ENCODE measurements around the gene SNORC. TPM values are rescaled to one million over a fixed set of nuclear protein-coding genes. Genes with fewer than 3 reads are reported as not detected.
A peak's percentile ranks its signal among the peaks of the same experiment; 100 is the strongest.

SNORC gene
- total and polyA plus RNA-seq, 2 of the 13 experiments (the other 11 are each of a cell fraction or from before 2014, with no cell fraction given): 59.1 to 86.1 TPM

GRCh38 chr2:232869138-232870017, 686 bp upstream of the SNORC start (continued):
- TF ChIP-seq TFDP2 (CRISPR knock-in tag; IDR thresholded peaks at IDR 0.05) (no peak), MAZ (IDR thresholded peaks at IDR 0.05; ENCODE audit: borderline replicate concordance, low read depth, low read length) (no peak), MAZ (CRISPR knock-in tag; IDR thresholded peaks at IDR 0.05; ENCODE audit: low read depth) (no peak), ZNF570 (CRISPR knock-in tag; IDR thresholded peaks at IDR 0.05; ENCODE audit: borderline replicate concordance) (no peak), KLF16 (CRISPR knock-in tag; IDR thresholded peaks at IDR 0.05) (no peak), ZNF691 (CRISPR knock-in tag; IDR thresholded peaks at IDR 0.05; ENCODE audit: borderline replicate concordance, low read depth) (no peak), KLF15 (CRISPR knock-in tag; IDR thresholded peaks at IDR 0.05; ENCODE audit: borderline replicate concordance) (no peak), ZNF737 (CRISPR knock-in tag; IDR thresholded peaks at IDR 0.05; ENCODE audit: borderline replicate concordance) (no peak), MYC (CRISPR knock-in tag; IDR thresholded peaks at IDR 0.05; ENCODE audit: borderline replicate concordance) (peak; percentile 20; the same call in 1 of the 2 replicates), ZNF280B (CRISPR knock-in tag; IDR thresholded peaks at IDR 0.05; ENCODE audit: borderline replicate concordance) (0 out of 2 replicates have a peak, but pooled peaks have one; percentile 26), ZBTB8A (CRISPR knock-in tag; IDR thresholded peaks at IDR 0.05; ENCODE audit: borderline replicate concordance, low read depth) (no peak), TFAP4 (IDR thresholded peaks at IDR 0.05; ENCODE audit: borderline replicate concordance, low read depth) (no peak), GATAD2A (CRISPR knock-in tag; IDR thresholded peaks at IDR 0.05) (no peak), ZNF891 (CRISPR knock-in tag; IDR thresholded peaks at IDR 0.05) (peak; percentile 80; the same call in 1 of the 2 replicates), ZNF800 (CRISPR knock-in tag; IDR thresholded peaks at IDR 0.05) (no peak), SAP130 (CRISPR knock-in tag; IDR thresholded peaks at IDR 0.05; ENCODE audit: low read depth) (0 out of 2 replicates have a peak, but pooled peaks have one; percentile 26)
